HG03064 (cell line): ENCODE results near the gene GRID1.

Experiments used
- ATAC-seq: cut with Tn5 transposase; IDR thresholded peaks from one replicate; pipeline ENCODE4 v1.9.1; 2021; ENCODE audit warnings: low read depth; ENCODE audit not compliant: unreplicated experiment

The GRID1 gene

GRCh38 chr10:86355571-86356038 lies 11.0 kb downstream of the GRID1 start:
- ATAC-seq: no peak

DNA sequence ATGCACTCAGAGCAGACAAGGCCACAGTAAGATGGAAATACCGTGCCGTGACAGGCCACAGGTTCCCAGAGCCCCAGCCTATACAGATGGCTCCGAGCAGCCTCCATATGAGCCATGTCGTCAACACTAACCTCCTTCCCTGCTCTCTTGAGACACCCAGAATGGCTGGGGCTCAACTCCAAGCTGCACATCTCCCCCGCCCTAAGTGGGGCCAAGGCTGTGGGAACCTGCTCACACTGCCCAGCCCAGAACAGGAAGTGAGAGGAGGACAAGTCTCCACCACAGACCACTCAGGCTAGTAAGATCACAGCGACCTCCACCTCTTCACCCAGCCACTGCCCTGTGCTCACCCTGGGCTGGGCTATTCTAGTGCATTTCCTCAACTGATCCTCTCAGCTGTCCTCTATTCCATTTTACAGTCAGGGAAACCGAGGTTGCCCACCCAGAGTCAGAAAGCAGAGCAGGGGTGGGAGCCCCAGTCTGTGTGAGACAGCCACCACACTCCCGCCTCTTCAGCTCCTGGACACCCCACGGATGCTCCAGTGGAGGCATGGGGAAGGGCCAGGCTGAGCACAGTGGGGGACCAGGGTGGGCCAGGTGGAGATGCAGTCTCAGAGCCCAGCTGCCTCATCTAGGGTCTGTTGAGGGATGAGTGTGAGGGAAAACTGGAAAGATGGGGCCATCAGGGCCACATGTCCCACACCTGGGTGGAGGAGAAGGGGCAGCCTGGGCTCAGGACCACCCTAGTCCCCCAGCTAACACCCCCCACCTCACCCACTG lies 11.6 kb downstream of the GRID1 start:
- no peak for ATAC-seq

GRCh38 chr10:86353506-86354485 lies 12.8 kb downstream of the GRID1 start:
- no peak for ATAC-seq

DNA sequence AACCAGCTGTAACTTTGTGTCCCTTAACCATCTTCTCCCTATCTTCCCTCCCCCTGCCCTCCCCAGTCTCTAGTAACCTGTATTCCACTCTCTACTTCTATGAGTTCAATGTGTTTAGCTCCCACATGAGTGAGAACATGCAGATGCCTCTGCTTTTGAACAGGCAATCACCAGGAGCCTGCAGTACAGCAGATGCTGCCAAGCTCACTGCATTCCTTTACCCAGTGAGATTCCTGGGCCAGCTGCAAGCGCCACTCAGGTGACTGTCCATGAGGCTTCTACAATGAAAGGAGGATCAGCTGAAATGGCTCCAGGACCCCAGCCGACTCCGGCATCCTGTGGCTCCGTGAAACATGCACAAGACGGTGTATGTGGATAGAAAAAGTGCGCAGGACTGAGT lies 15.7 kb downstream of the GRID1 start:
- ATAC-seq: no peak

DNA sequence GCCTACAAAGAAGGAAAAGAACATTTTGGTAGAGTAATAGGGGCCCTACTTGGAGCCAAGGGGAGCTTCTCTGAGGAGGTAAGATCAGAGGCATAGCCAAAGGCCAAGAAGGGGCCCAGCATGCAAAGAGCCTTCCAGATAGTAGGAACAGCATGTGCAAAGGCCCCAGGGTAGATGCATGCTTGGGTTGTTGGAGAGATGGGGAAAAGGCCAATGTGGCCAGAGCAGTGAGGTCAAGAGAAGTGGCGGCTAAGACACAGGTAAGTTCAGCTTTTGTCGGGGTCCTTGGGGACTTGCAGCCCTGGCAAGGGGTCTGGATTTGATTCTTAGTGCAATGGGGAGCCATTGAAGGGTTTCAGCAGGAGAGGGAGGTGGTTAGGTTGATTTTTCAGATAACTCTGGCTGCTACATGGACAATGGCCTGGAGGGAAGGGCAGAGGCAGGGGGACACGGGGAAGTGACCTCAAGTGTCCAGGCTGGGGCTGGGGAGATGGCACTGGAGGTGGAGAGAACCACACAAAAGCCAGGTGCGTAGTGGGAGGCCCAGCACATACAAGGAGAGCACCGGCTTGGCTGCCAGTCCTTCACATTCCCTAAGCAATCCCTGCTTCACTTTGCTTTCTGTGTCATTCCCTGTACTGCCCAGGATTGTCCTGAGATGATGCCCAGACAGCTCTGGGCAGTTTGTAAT lies 16.5 kb downstream of the GRID1 start:
- ATAC-seq: no peak

DNA sequence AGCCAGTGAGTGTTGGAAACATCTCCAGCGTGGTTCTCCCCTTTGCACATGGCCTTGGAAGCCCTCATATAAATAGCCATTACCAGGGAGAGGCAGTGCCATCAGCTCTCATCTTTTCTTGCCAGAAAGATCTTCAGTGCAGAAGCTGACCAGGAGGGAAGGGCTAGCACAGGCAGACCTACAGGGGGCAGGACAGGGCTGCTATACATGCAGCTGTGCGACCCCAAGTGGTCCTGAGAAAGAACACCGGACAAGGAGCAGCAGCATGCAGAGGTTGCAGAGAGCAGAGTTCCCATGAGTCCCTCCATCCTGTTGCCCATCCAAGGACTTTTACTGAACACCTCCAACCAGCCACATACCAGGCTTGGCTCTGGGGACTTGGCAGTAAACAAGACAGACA lies 17.1 kb downstream of the GRID1 start:
- no peak for ATAC-seq

- no peak for ATAC-seq
These were observed 18.0 kb downstream of the GRID1 start for GRCh38 chr10:86348321-86349210.

GRCh38 chr10:86347856-86348255 lies 18.7 kb downstream of the GRID1 start:
- no peak for ATAC-seq

- ATAC-seq: no peak
These were observed 19.6 kb downstream of the GRID1 start for GRCh38 chr10:86346799-86347665.

DNA sequence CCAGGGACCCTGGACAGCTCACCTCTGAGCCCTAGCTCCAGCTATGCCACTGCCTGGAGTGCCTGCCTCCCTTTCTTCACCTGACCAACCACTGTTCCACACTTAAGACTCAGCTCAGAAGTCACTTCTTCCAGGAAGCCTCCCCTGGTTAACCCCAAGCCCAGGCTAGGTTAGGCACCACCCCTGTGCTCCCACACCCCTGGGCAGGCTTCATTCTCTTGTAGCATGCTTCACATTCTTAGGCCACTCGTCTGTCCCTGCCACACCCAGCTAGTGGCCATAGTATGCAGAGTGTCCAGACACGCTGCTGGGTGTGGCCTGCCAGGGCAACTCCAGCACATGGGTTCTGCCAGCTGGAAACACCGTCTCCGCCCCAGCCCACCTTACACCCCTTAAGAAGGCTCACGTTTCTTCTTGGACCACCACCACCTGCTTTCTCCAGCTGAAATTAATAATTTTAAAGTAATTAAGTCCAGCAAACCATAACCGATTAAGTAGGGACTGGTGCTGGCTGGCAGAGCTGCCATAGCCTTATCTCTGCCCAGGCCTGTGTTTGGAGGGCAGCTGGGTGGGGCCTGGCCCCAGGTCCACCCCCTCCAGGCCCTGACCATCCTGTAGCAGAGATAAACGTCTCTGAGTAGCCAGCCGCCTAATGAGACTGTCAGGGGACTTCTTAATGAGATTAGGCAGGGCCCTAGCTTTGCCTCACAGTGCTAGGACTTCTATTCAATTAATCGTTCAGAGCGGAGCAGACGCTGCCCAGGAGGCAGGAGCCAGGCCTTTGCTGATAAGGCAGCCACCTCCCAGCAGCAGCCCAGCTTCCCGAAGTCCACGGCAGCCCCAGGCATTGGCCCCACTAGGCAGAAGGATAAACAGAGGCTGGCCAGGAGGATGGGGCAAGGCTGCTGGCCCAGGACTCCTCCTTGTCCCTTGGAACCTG lies 20.5 kb downstream of the GRID1 start:
- ATAC-seq: no peak

DNA sequence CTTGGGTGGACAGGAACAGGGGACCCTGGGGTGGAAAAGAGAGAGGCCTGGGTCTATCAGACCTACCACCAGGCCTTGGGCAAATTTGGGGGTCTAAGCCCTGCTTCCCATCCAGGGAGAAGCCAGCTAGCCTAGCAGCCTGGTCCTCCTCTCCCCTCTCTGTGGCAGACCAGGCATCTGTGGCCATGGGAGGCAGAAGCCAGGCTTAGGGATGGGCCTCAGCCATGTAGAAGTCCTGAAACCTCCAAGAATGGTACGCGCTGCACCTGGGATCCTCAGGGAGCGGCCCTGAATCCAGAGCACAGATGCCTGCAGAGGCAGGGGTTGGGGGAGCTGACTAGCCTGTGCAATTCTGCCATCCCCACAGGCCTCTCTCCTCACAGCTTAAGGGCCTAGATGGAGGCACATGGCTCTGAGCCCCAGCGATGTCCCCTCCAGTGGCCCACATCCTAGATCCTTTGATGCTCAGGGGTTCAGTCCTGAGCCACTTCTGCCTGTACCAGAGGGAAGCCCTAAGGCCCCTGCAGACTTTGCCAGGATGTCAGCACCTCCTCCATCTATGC lies 21.2 kb downstream of the GRID1 start:
- no peak for ATAC-seq

GRCh38 chr10:86344714-86345161 lies 21.9 kb downstream of the GRID1 start:
- no peak for ATAC-seq

GRCh38 chr10:86344281-86344680 lies 22.3 kb downstream of the GRID1 start:
- no peak for ATAC-seq

GRCh38 chr10:86343761-86344160 lies 22.8 kb downstream of the GRID1 start:
- no peak for ATAC-seq

- no peak for ATAC-seq
These were observed 24.3 kb downstream of the GRID1 start for GRCh38 chr10:86342111-86342863.

DNA sequence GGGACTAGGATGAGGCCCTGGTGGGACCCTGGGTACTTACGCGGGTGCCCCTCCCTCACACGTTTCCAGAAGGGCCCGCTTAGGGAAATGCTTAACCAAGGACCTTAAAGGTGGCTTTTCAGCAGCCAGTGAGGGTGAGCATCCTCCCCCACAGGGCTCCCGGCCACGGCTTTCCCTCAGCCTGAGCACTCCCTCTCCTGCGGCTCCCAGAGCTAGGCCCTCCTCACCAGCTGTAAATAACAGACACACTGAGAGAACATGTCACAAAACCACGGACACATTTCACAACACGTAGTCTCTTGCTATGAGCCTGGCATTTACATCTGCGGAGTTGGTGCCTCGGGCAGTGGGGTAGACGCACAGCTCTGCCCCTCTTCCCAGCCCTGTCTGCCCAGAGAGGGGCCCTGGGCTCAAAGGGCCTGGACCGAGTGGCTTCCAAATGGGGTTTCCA lies 25.2 kb downstream of the GRID1 start:
- no peak for ATAC-seq

DNA sequence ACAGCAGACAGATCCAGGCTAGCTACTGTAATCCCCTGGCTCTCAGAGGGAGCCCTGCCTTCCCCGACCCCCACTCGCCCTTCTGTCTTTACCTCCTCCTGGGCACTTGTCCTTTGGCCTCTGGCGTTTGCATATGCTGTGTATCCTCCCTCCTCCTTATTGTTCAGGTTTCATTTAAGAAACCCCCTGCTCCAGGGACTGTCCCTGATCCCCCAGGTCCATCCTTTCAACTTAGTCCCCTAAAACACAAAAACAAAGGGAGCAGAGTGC lies 25.7 kb downstream of the GRID1 start:
- no peak for ATAC-seq
